K562 (cell line): ENCODE data around the gene PI16. TPM values are rescaled to one million over a fixed set of nuclear protein-coding genes. Genes with fewer than 3 reads are reported as not detected.

Experiments
- ATAC-seq: fragments of 200-7000 bp; cut with Tn5 transposase; 3 replicates; pipeline ENCODE4 v1.9.1; 2020; ENCODE audit warnings: moderate library complexity
- BruUV-seq: library from RNA; stranded (reverse); fragments of 400-500 nt; replicated peaks from 2 replicates; lab custom pipeline; 2021; lab: Mats Ljungman, UMichigan
- CTCF ChIA-PET: fragments of 300-600 bp; formaldehyde crosslinking; extraction: SDS; loops from one replicate; lab custom pipeline; 2021; ENCODE audit warnings: low intra/inter-chr PET ratio; lab: Yijun Ruan, JAX
- POLR2A ChIA-PET: fragments of 300-600, 350-650 bp; sonication (Branson Sonifier 250); formaldehyde crosslinking; extraction: SDS; loops from one replicate; lab custom pipeline; 2021; ENCODE audit warnings: antibody characterized with exemption, inconsistent platforms; lab: Yijun Ruan, JAX
- DNase-seq, 4 experiments: peaks; one replicate each; pipeline versions ENCODE4 v3.0.0 to v3.0.0-alpha.2; 2011 to 2018; ENCODE audit warnings: low spot score in 3 of 4, mixed read lengths in 3 of 4; ENCODE audit errors: extremely low read depth in 1 of 4
- FAIRE-seq: peaks from 2 replicates; lab custom pipeline; 2011; peaks lifted over from hg19 to GRCh38; lab: Jason Lieb, UNC
- H2AFZ ChIP-seq: 2 replicates; pipeline ENCODE4 v1.6.0; 2011; ENCODE audit warnings: low read depth, low read length, control low read depth, inconsistent platforms
- H3K27ac ChIP-seq: fragments of 200-600 bp; 3 replicates; pipeline ENCODE4 v1.8.0; 2011; ENCODE audit warnings: low read depth, mild to moderate bottlenecking, control low read depth, inconsistent platforms, low read length, moderate library complexity, mixed read lengths; ENCODE audit errors: extremely low read depth
- H3K27me3 ChIP-seq, 2 experiments: fragments of 300-600 bp in 1 of 2; 2 replicates in 1 of 2; 3 replicates in 1 of 2; pipeline versions ENCODE4 v1.6.0 to v1.8.0; 2011; ENCODE audit warnings: inconsistent platforms in 2 of 2, low read length in 2 of 2, mild to moderate bottlenecking in 1 of 2, mixed read lengths in 1 of 2, moderate library complexity in 1 of 2; ENCODE audit not compliant: control insufficient read depth in 2 of 2, insufficient read depth in 2 of 2
- H3K36me3 ChIP-seq: fragments of 300-600 bp; 3 replicates; pipeline ENCODE4 v1.8.0; 2011; ENCODE audit warnings: mild to moderate bottlenecking, low read length, inconsistent platforms; ENCODE audit not compliant: control insufficient read depth, insufficient read depth
- H3K4me1 ChIP-seq, 2 experiments: fragments of 200-600 bp in 1 of 2; replicated peaks in 1 of 2; 2 replicates in 1 of 2; 3 replicates in 1 of 2; pipeline versions ENCODE4 v1.5.1 to v1.8.0; 2011; ENCODE audit warnings: inconsistent platforms in 2 of 2, low read length in 2 of 2, mild to moderate bottlenecking in 1 of 2, mixed read lengths in 1 of 2, moderate library complexity in 1 of 2; ENCODE audit not compliant: control insufficient read depth in 2 of 2, insufficient read depth in 2 of 2
- H3K4me2 ChIP-seq: 2 replicates; pipeline ENCODE4 v1.6.1; 2011; ENCODE audit warnings: low read length, control low read depth, inconsistent platforms, mixed read lengths; ENCODE audit not compliant: insufficient read depth
- H3K4me3 ChIP-seq: fragments of 200-600 bp; sonication (generic), shearing (Covaris generic); 2 replicates; pipeline ENCODE4 v1.5.1; 2016; ENCODE audit warnings: control low read depth, inconsistent platforms
- H3K79me2 ChIP-seq: fragments of 200-600 bp; 3 replicates; pipeline ENCODE4 v1.8.0; 2011; ENCODE audit warnings: low read length, inconsistent platforms; ENCODE audit not compliant: control insufficient read depth, insufficient read depth
- H3K9ac ChIP-seq, 2 experiments: 2 replicates each; pipeline versions ENCODE4 v1.6.0 to v1.6.1; 2011; ENCODE audit warnings: low read depth in 2 of 2, low read length in 2 of 2, control low read depth in 1 of 2, inconsistent platforms in 1 of 2, mild to moderate bottlenecking in 1 of 2, mixed read lengths in 1 of 2; ENCODE audit not compliant: insufficient read depth in 1 of 2
- H3K9me1 ChIP-seq: one replicate; pipeline ENCODE4 v1.6.0; 2011; ENCODE audit warnings: inconsistent platforms, mild to moderate bottlenecking, low read length, moderate library complexity; ENCODE audit not compliant: control insufficient read depth, insufficient read depth
- H3K9me3 ChIP-seq: replicated peaks from 2 replicates; pipeline ENCODE4 v1.5.1; 2011; ENCODE audit warnings: low read depth, low read length, inconsistent platforms; ENCODE audit not compliant: control insufficient read depth, insufficient read depth
- H4K20me1 ChIP-seq: replicated peaks from 2 replicates; pipeline ENCODE4 v1.6.1; 2011; ENCODE audit warnings: low read length, inconsistent platforms, mixed read lengths; ENCODE audit not compliant: control insufficient read depth, insufficient read depth
- ARID1B ChIP-seq: fragments of 450-650 bp; IDR thresholded peaks from 2 replicates; pipeline ENCODE4 v1.6.1; 2016; ENCODE audit warnings: antibody characterized with exemption, mild to moderate bottlenecking, inconsistent platforms
- CBX8 ChIP-seq: fragments of 200-600 bp; sonication (generic); IDR thresholded peaks from 2 replicates; pipeline ENCODE4 v1.6.1; 2012; ENCODE audit warnings: borderline replicate concordance, mixed run types, low read depth, mild to moderate bottlenecking, moderate library complexity, mixed read lengths, low read length, control low read depth, inconsistent platforms; ENCODE audit not compliant: poor library complexity, severe bottlenecking; ENCODE audit errors: extremely low read depth
- DIDO1 ChIP-seq: fragments of 450-650 bp; IDR thresholded peaks from 2 replicates; pipeline ENCODE4 v1.6.1; 2016; ENCODE audit warnings: low read depth, missing biosample characterization, missing genetic modification characterization
- FUS ChIP-seq: fragments of 200-400 bp; formaldehyde crosslinking; optimal IDR thresholded peaks from 2 replicates; pipeline ENCODE3; 2017; ENCODE audit warnings: low read depth, low read length
- RCOR1 ChIP-seq, 2 experiments: IDR thresholded peaks; 2 replicates each; pipeline ENCODE4 v1.6.1; 2012; ENCODE audit warnings: low read depth in 2 of 2, low read length in 2 of 2, borderline replicate concordance in 1 of 2, improper control_type of control experiment in 1 of 2
- RFX5 ChIP-seq: IDR thresholded peaks from 2 replicates; pipeline ENCODE4 v1.6.1; 2011; ENCODE audit warnings: low read depth, mild to moderate bottlenecking, improper control_type of control experiment, low read length
- SAFB2 ChIP-seq: fragments of 200-400 bp; formaldehyde crosslinking; IDR thresholded peaks from 2 replicates; pipeline ENCODE4 v1.6.1; 2018; ENCODE audit warnings: borderline replicate concordance, low read length, low read depth, moderate library complexity; ENCODE audit not compliant: severe bottlenecking
- SMARCC2 ChIP-seq: fragments of 450-650 bp; IDR thresholded peaks from 2 replicates; pipeline ENCODE4 v1.6.1; 2017; ENCODE audit warnings: antibody characterized with exemption, moderate library complexity, mild to moderate bottlenecking, low read depth
- WGBS: fragments of 100-300 bp; shearing (Covaris generic); methylation state at CpG from one replicate; pipeline ENCODE4 v1.1.6; 2016; ENCODE audit warnings: low coverage, mixed read lengths; ENCODE audit not compliant: insufficient coverage; ENCODE audit errors: missing lambda C conversion rate; 5-methylcytosine and 5-hydroxymethylcytosine counted together
- in situ Hi-C: fragments of 300-500 bp; cut with MboI; formaldehyde crosslinking; loops from 4 replicates; pipeline ENCODE4 v1.15.0; 2018; ENCODE audit warnings: inconsistent platforms, mixed read lengths
- intact Hi-C: fragments of 100-400 bp; cut with micrococcal nuclease; formaldehyde crosslinking; loops from 2 replicates; pipeline ENCODE4 v1.14.2; 2022
- polyA plus RNA-seq, 8 experiments: library from polyadenylated mRNA; depleted of rRNA in 4 of 8; stranded (reverse) in 5 of 8; unstranded in 3 of 8; fragments of >200 nt; fragmentation: Nextera tagmentation in 2 of 8; fragmentation: Illumina TruSeq in 1 of 8; extraction: Ambion mirVana in 2 of 8; extraction: Trizol in 1 of 8; gene quantifications; 2 replicates each; pipeline versions ENCODE4 v1.2.1 to v1.2.3, GENCODE V29; 2011 to 2014; ENCODE audit warnings: inconsistent platforms in 1 of 8, missing spikeins in 1 of 8
- total RNA-seq, 7 experiments: library from RNA; depleted of rRNA in 6 of 7; stranded (reverse); fragments of >200 nt in 6 of 7; fragmentation: Illumina TruSeq in 2 of 7; extraction: Trizol in 2 of 7; gene quantifications; 2 replicates each; pipeline versions ENCODE4 v1.2.1 to v1.2.3, GENCODE V29; 2011 to 2021; ENCODE audit warnings: low replicate concordance in 1 of 7
- TF ChIP-seq, protein P1 (sequence below): fragments of 250-450 bp; sonication (Bioruptor Pico); IDR thresholded peaks from 2 replicates; pipeline ENCODE4 v1.8.0; 2021; ENCODE audit warnings: borderline replicate concordance, mild to moderate bottlenecking, moderate library complexity; ENCODE audit not compliant: poor library complexity, severe bottlenecking
- TF ChIP-seq, protein P2 (sequence below): fragments of 450-650 bp; IDR thresholded peaks from 2 replicates; pipeline ENCODE4 v1.6.1; 2016; ENCODE audit warnings: low read depth, mild to moderate bottlenecking, moderate library complexity

PI16 gene
- total and polyA plus RNA-seq, 9 of the 15 experiments (the other 6 are each of a cell fraction or from before 2014, with no cell fraction given) = 0.06 to 0.18 TPM; not detected in 7

DNA sequence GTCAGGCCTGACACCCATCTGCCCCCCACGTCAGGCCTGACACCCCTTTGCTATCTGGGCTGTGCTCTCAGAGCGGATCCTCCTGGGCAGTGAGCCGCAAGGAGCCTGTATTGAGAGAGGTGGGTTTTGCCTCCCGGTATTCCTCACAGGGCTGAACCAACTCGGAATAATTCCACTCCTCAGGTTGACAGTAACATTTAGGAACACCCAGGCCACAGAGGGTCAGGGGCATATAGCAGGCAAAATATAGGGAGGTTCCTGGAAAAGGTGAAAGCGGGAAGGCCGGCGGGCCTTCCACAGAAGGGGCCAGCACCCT, 44.1 kb downstream of the PI16 start (continued):
- TF ChIP-seq, protein P1, sequence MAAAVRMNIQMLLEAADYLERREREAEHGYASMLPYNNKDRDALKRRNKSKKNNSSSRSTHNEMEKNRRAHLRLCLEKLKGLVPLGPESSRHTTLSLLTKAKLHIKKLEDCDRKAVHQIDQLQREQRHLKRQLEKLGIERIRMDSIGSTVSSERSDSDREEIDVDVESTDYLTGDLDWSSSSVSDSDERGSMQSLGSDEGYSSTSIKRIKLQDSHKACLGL (CRISPR knock-in tag) = no peak
- TF ChIP-seq DIDO1 (tag) = no peak
- TF ChIP-seq SAFB2 = no peak

- in situ Hi-C loops (no loop called here), intact Hi-C loops (no loop called here)
- no peak overlapping the region for H2AFZ ChIP-seq
- H3K9me1 ChIP-seq = no peaks in the 10 kb centered on the region
- ATAC-seq (no peak), DNase-seq (no peak), FAIRE-seq (no peak)
- no TSS peak for BruUV-seq
- H3K9me3 ChIP-seq = no peaks in the 10 kb centered on the region
- POLR2A ChIA-PET = interaction anchor here (0.6 kb wide), 2 partner anchors 173 to 794 kb away, joined by 3 read pairs; no protein-coding TSS in a partner anchor
- no peaks in the 10 kb centered on the region for H4K20me1 ChIP-seq
- no peaks in the 10 kb centered on the region for H3K79me2 ChIP-seq
- H3K4me1 ChIP-seq = peaks cover 0 to 4% of the 10 kb centered on the region in 2 experiments; a peak in 1 of 5 replicates
- whole genome bisulfite sequencing = 20% methylated on average over 15 of the region's 15 CpGs
- H3K27me3 ChIP-seq = peaks cover 36 to 49% of the 10 kb centered on the region in 2 experiments
- H3K36me3 ChIP-seq = no peaks in the 10 kb centered on the region
- no peak overlapping the region for H3K4me2 ChIP-seq
- no peak for TF ChIP-seq RFX5
- no peak for TF ChIP-seq RCOR1 (IDR thresholded peaks at IDR 0.05; ENCODE audit: borderline replicate concordance in 1 of 2, low read depth in 2 of 2, low read length in 2 of 2)
- TF ChIP-seq SMARCC2 = no peak
- TF ChIP-seq ARID1B = no peak
- TF ChIP-seq, protein P2, sequence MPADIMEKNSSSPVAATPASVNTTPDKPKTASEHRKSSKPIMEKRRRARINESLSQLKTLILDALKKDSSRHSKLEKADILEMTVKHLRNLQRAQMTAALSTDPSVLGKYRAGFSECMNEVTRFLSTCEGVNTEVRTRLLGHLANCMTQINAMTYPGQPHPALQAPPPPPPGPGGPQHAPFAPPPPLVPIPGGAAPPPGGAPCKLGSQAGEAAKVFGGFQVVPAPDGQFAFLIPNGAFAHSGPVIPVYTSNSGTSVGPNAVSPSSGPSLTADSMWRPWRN = no peak
- no peak for TF ChIP-seq CBX8
- TF ChIP-seq FUS = no peak
- CTCF ChIA-PET = no interaction called here
- no peak overlapping the region for H3K4me3 ChIP-seq
- no peak overlapping the region for H3K9ac ChIP-seq
- no peak overlapping the region for H3K27ac ChIP-seq
These were observed 44.7 kb downstream of the PI16 start for GRCh38 chr6:36999061-36999750.
